Endodermal cell (in vitro differentiated cells): ENCODE data around the gene INAFM2. TPM values are rescaled to one million over a fixed set of nuclear protein-coding genes. Genes with fewer than 3 reads are reported as not detected.

Experiments used
- DNase-seq: peaks from one replicate; pipeline ENCODE4 v3.0.0-alpha.2; 2017
- H3K27ac ChIP-seq: 2 replicates; pipeline ENCODE4 v1.5.1; 2013; ENCODE audit warnings: mild to moderate bottlenecking, low read depth, low read length, moderate library complexity
- H3K27me3 ChIP-seq: 2 replicates; pipeline ENCODE4 v1.6.1; 2013; ENCODE audit warnings: mild to moderate bottlenecking, low read length, moderate library complexity; ENCODE audit not compliant: insufficient read depth, control insufficient read depth, poor library complexity, severe bottlenecking
- H3K36me3 ChIP-seq: 2 replicates; pipeline ENCODE4 v1.7.0; 2013; ENCODE audit warnings: mild to moderate bottlenecking, low read length, moderate library complexity; ENCODE audit not compliant: control insufficient read depth, insufficient read depth
- H3K4me1 ChIP-seq: one replicate; pipeline ENCODE4 v1.7.0; 2013; ENCODE audit warnings: low read length; ENCODE audit not compliant: control insufficient read depth, insufficient read depth
- H3K4me3 ChIP-seq: 2 replicates; pipeline ENCODE4 v1.5.1; 2013; ENCODE audit warnings: mild to moderate bottlenecking, low read length, moderate library complexity
- H3K9ac ChIP-seq: 2 replicates; pipeline ENCODE4 v1.6.1; 2013; ENCODE audit warnings: mild to moderate bottlenecking, low read length, moderate library complexity; ENCODE audit not compliant: poor library complexity, severe bottlenecking; ENCODE audit errors: extremely low read depth
- H3K9me3 ChIP-seq: 2 replicates; pipeline ENCODE4 v1.6.1; 2013; ENCODE audit warnings: mild to moderate bottlenecking, low read length, moderate library complexity; ENCODE audit not compliant: control insufficient read depth
- H3K27ac Mint-ChIP-seq: 2 replicates; pipeline ENCODE4 v1.8.0; 2020; ENCODE audit warnings: mixed read lengths
- H3K27me3 Mint-ChIP-seq: 2 replicates; pipeline ENCODE4 v1.8.0; 2021; ENCODE audit warnings: mild to moderate bottlenecking, mixed read lengths; ENCODE audit not compliant: insufficient read depth
- H3K36me3 Mint-ChIP-seq: 2 replicates; pipeline ENCODE4 v1.8.0; 2020; ENCODE audit warnings: low read depth, mixed read lengths
- H3K4me1 Mint-ChIP-seq: 2 replicates; pipeline ENCODE4 v1.8.0; 2020; ENCODE audit warnings: mixed read lengths
- H3K4me3 Mint-ChIP-seq: 2 replicates; pipeline ENCODE4 v1.8.0; 2020; ENCODE audit warnings: mild to moderate bottlenecking, moderate library complexity, mixed read lengths
- H3K9me3 Mint-ChIP-seq: 2 replicates; pipeline ENCODE4 v1.8.0; 2020; ENCODE audit warnings: mild to moderate bottlenecking, mixed read lengths
- WGBS, 2 experiments: methylation state at CpG; one replicate each; pipeline versions ENCODE4 v1.1.5 to v1.1.7; 2013; ENCODE audit warnings: missing lambda C conversion rate in 2 of 2, mixed read lengths in 1 of 2; ENCODE audit not compliant: insufficient coverage in 1 of 2, insufficient read length in 1 of 2; 5-methylcytosine and 5-hydroxymethylcytosine counted together
- total RNA-seq, 2 donors: library from RNA; stranded (reverse); fragmentation: NEBNext Ultra II Directional in 1 of 2; extraction: Animal tissue kit (Norgen Biotek cat#: 25700) in 1 of 2; gene quantifications; 2 replicates in 1 of 2; 3 replicates in 1 of 2; pipeline ENCODE4 v1.2.1, GENCODE V29; 2021
- TF ChIP-seq, protein P1 (sequence below): fragments of 200-600 bp; sonication (generic); conservative IDR thresholded peaks from 2 replicates; pipeline ENCODE4 v1.5.0; 2021; ENCODE audit warnings: antibody characterized with exemption, mild to moderate bottlenecking

INAFM2 gene
- total RNA-seq, 2 donors from 2014 or later = 4.6 to 8.6 TPM

GRCh38 chr15:40345225-40345866 lies 21.9 kb downstream of the INAFM2 start:
- DNase-seq = no peak
- no peaks in the 10 kb centered on the region for H3K36me3 Mint-ChIP-seq
- Histone ChIP-seq H3K4me1 (peaks cover 3% of the 10 kb centered on the region), H3K9me3 (no peaks in the 10 kb centered on the region), H3K4me3 (no peak overlapping the region), H3K27me3 (no peaks in the 10 kb centered on the region), H3K9ac (no peak overlapping the region), H3K27ac (no peak overlapping the region), H3K36me3 (no peaks in the 10 kb centered on the region)
- TF ChIP-seq, protein P1, sequence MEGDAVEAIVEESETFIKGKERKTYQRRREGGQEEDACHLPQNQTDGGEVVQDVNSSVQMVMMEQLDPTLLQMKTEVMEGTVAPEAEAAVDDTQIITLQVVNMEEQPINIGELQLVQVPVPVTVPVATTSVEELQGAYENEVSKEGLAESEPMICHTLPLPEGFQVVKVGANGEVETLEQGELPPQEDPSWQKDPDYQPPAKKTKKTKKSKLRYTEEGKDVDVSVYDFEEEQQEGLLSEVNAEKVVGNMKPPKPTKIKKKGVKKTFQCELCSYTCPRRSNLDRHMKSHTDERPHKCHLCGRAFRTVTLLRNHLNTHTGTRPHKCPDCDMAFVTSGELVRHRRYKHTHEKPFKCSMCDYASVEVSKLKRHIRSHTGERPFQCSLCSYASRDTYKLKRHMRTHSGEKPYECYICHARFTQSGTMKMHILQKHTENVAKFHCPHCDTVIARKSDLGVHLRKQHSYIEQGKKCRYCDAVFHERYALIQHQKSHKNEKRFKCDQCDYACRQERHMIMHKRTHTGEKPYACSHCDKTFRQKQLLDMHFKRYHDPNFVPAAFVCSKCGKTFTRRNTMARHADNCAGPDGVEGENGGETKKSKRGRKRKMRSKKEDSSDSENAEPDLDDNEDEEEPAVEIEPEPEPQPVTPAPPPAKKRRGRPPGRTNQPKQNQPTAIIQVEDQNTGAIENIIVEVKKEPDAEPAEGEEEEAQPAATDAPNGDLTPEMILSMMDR = no peak
- H3K9me3 Mint-ChIP-seq = no peaks in the 10 kb centered on the region
- H3K27me3 Mint-ChIP-seq = peaks cover 4% of the 10 kb centered on the region
- WGBS, 2 experiments = 83 to 93% methylated on average over 6 to 10 of the region's 10 CpGs
- H3K4me1 Mint-ChIP-seq = peaks cover 8% of the 10 kb centered on the region
- H3K27ac Mint-ChIP-seq = no peak overlapping the region
- no peak overlapping the region for H3K4me3 Mint-ChIP-seq

DNA sequence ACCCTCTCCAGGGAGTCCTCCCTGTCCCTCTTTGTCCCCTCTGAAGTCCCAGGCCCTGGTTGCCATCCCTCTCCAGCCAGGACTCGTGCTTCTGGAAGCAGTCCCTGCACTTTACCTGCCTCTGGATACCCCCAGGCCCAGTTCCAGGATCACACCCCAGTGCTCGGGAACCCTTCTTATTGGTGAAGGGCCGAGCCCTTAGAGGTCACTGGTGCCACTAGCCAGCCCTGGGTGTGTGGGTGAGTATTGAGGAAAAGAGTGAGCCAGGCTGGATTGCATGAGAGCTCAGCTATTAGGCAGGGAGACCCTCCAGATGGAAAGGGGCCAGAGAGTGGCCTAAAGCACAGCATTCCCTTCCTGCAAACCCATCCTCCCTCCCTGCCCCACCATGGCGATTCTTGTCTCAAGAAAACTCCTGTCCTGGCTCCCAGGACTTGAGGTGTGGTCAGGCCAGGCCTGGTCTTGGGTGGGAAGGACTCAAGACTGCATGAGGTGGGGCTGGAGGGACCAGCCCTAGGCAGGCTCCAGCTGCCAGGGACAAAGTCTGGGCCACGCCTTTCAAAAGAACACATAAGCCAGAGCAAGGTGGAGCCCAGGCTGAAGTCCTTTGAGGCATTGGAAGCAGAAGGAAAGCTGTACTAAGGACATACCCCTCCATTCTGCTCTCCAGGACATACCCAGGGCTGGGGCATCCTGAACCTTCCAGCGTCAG lies 22.5 kb downstream of the INAFM2 start:
- no peaks in the 10 kb centered on the region for H3K9me3 ChIP-seq
- TF ChIP-seq, protein P1 = no peak
- 87 to 95% methylated on average over 3 to 6 of the region's 6 CpGs for WGBS, 2 experiments
- H3K9ac ChIP-seq = no peak overlapping the region
- Mint-ChIP-seq H3K4me1 (peaks cover 8% of the 10 kb centered on the region), H3K4me3 (no peak overlapping the region), H3K27ac (no peak overlapping the region), H3K36me3 (no peaks in the 10 kb centered on the region), H3K9me3 (no peaks in the 10 kb centered on the region), H3K27me3 (peaks cover 8% of the 10 kb centered on the region)
- H3K4me3 ChIP-seq = no peak overlapping the region
- H3K27me3 ChIP-seq = no peaks in the 10 kb centered on the region
- peaks cover 3% of the 10 kb centered on the region for H3K4me1 ChIP-seq
- no peak overlapping the region for H3K27ac ChIP-seq
- no peak for DNase-seq
- H3K36me3 ChIP-seq = no peaks in the 10 kb centered on the region

GRCh38 chr15:40346579-40347558 lies 23.4 kb downstream of the INAFM2 start:
- H3K4me3 ChIP-seq = no peak overlapping the region
- no peaks in the 10 kb centered on the region for H3K27me3 ChIP-seq
- TF ChIP-seq, protein P1 = no peak
- H3K4me3 Mint-ChIP-seq = no peak overlapping the region
- H3K9me3 Mint-ChIP-seq = no peaks in the 10 kb centered on the region
- H3K4me1 ChIP-seq = peaks cover 3% of the 10 kb centered on the region
- H3K27ac ChIP-seq = no peak overlapping the region
- H3K4me1 Mint-ChIP-seq = peaks cover 8% of the 10 kb centered on the region
- no peak for DNase-seq
- no peak overlapping the region for H3K27ac Mint-ChIP-seq
- WGBS, 2 experiments = 91 to 93% methylated on average over 11 to 15 of the region's 15 CpGs
- no peak overlapping the region for H3K9ac ChIP-seq
- H3K36me3 Mint-ChIP-seq = no peaks in the 10 kb centered on the region
- H3K36me3 ChIP-seq = no peaks in the 10 kb centered on the region
- no peaks in the 10 kb centered on the region for H3K9me3 ChIP-seq
- peaks cover 8% of the 10 kb centered on the region for H3K27me3 Mint-ChIP-seq
